ENCODE measurements around the gene GAD1.

GAD1 gene

GRCh38 chr2:170806548-170806947 lies 10.1 kb upstream of the GAD1 start:
- Histone ChIP-seq H4K91ac (ENCODE audit: low read length) (no peak overlapping the region), H2BK5ac (ENCODE audit: low read depth, low read length, poor library complexity, severe bottlenecking) (no peak overlapping the region), H3K4me2 (ENCODE audit: low read length, poor library complexity, severe bottlenecking) (no peak overlapping the region), H3K79me1 (replicated peaks; ENCODE audit: low read length, poor library complexity, severe bottlenecking) (no peaks in the 10 kb centered on the region), H3K18ac (ENCODE audit: low read depth in 1 of 2, low read length in 2 of 2) (no peak overlapping the region), H3K23ac (ENCODE audit: low read length in 2 of 2) (no peak overlapping the region), H3K14ac (ENCODE audit: low read length in 2 of 2) (no peak overlapping the region), H2BK12ac (ENCODE audit: low read length in 2 of 2) (no peak overlapping the region), H3K36me3 (ENCODE audit: control insufficient read depth in 1 of 2, insufficient read depth in 2 of 2, low read depth in 1 of 2, low read length in 2 of 2) (no peaks in the 10 kb centered on the region), H4K8ac (ENCODE audit: low read length) (no peak overlapping the region), H3K27me3 (ENCODE audit: control insufficient read depth in 1 of 2, insufficient read depth in 1 of 2, low read length in 2 of 2) (peaks cover 20 to 21% of the 10 kb centered on the region in 2 experiments), H2BK120ac (ENCODE audit: low read depth, low read length) (no peak overlapping the region), H3K9me3 (ENCODE audit: control insufficient read depth, low read length) (no peaks in the 10 kb centered on the region), H3K27ac (ENCODE audit: low read length, poor library complexity, severe bottlenecking) (no peak overlapping the region), H3K9ac (ENCODE audit: low read length) (no peak overlapping the region), H3K4me1 (ENCODE audit: control insufficient read depth, insufficient read depth, low read depth, low read length) (no peaks in the 10 kb centered on the region), H2BK15ac (ENCODE audit: low read depth, poor library complexity, severe bottlenecking) (no peak overlapping the region), H2AFZ (ENCODE audit: low read depth, low read length) (no peak overlapping the region), H3K4ac (ENCODE audit: low read depth in 1 of 2, low read length in 2 of 2) (no peak overlapping the region), H3K4me3 (ENCODE audit: insufficient read depth in 1 of 2, low read depth in 1 of 2, low read length in 2 of 2) (no peak overlapping the region), H2AK5ac (ENCODE audit: low read length, severe bottlenecking) (no peak overlapping the region)
- DNase-seq: no peak
- 100% methylated on average over 1 of the region's 2 CpGs for WGBS

GRCh38 chr2:170812710-170813600 lies 3.7 kb upstream of the GAD1 start:
- H3K4me2 ChIP-seq (ENCODE audit: low read length, poor library complexity, severe bottlenecking): no peak overlapping the region
- H3K27me3 ChIP-seq (ENCODE audit: control insufficient read depth in 1 of 2, insufficient read depth in 1 of 2, low read length in 2 of 2): peaks cover 51 to 58% of the 10 kb centered on the region in 2 experiments
- no peaks in the 10 kb centered on the region for H3K36me3 ChIP-seq (ENCODE audit: control insufficient read depth in 1 of 2, insufficient read depth in 2 of 2, low read depth in 1 of 2, low read length in 2 of 2)
- no peak overlapping the region for H2AK5ac ChIP-seq (ENCODE audit: low read length, severe bottlenecking)
- H3K9me3 ChIP-seq (ENCODE audit: control insufficient read depth, low read length): no peaks in the 10 kb centered on the region
- H2BK12ac ChIP-seq (ENCODE audit: low read length in 2 of 2): no peak overlapping the region
- H4K8ac ChIP-seq (ENCODE audit: low read length): no peak overlapping the region
- no peak overlapping the region for H4K91ac ChIP-seq (ENCODE audit: low read length)
- no peak overlapping the region for H3K4me3 ChIP-seq (ENCODE audit: insufficient read depth in 1 of 2, low read depth in 1 of 2, low read length in 2 of 2)
- H3K23ac ChIP-seq (ENCODE audit: low read length in 2 of 2): no peak overlapping the region
- H3K4ac ChIP-seq (ENCODE audit: low read depth in 1 of 2, low read length in 2 of 2): no peak overlapping the region
- no peak overlapping the region for H2BK120ac ChIP-seq (ENCODE audit: low read depth, low read length)
- DNase-seq: peak; percentile 80
- no peak overlapping the region for H3K27ac ChIP-seq (ENCODE audit: low read length, poor library complexity, severe bottlenecking)
- H3K14ac ChIP-seq (ENCODE audit: low read length in 2 of 2): no peak overlapping the region
- H3K4me1 ChIP-seq (ENCODE audit: control insufficient read depth, insufficient read depth, low read depth, low read length): peaks cover 22% of the 10 kb centered on the region
- H2BK5ac ChIP-seq (ENCODE audit: low read depth, low read length, poor library complexity, severe bottlenecking): no peak overlapping the region
- H3K18ac ChIP-seq (ENCODE audit: low read depth in 1 of 2, low read length in 2 of 2): no peak overlapping the region
- no peak overlapping the region for H2AFZ ChIP-seq (ENCODE audit: low read depth, low read length)
- no peaks in the 10 kb centered on the region for H3K79me1 ChIP-seq (replicated peaks; ENCODE audit: low read length, poor library complexity, severe bottlenecking)
- H2BK15ac ChIP-seq (ENCODE audit: low read depth, poor library complexity, severe bottlenecking): no peak overlapping the region
- H3K9ac ChIP-seq (ENCODE audit: low read length): no peak overlapping the region
- WGBS: 4% methylated on average over 11 of the region's 14 CpGs

GRCh38 chr2:170813611-170814532 lies 2.8 kb upstream of the GAD1 start:
- Histone ChIP-seq H3K18ac (ENCODE audit: low read depth in 1 of 2, low read length in 2 of 2) (no peak overlapping the region), H2BK15ac (ENCODE audit: low read depth, poor library complexity, severe bottlenecking) (no peak overlapping the region), H3K9ac (ENCODE audit: low read length) (no peak overlapping the region), H4K91ac (ENCODE audit: low read length) (no peak overlapping the region), H3K9me3 (ENCODE audit: control insufficient read depth, low read length) (no peaks in the 10 kb centered on the region), H2BK120ac (ENCODE audit: low read depth, low read length) (no peak overlapping the region), H3K4me2 (ENCODE audit: low read length, poor library complexity, severe bottlenecking) (no peak overlapping the region), H3K27me3 (ENCODE audit: control insufficient read depth in 1 of 2, insufficient read depth in 1 of 2, low read length in 2 of 2) (peaks cover 60 to 64% of the 10 kb centered on the region in 2 experiments), H2BK12ac (ENCODE audit: low read length in 2 of 2) (no peak overlapping the region), H3K36me3 (ENCODE audit: control insufficient read depth in 1 of 2, insufficient read depth in 2 of 2, low read depth in 1 of 2, low read length in 2 of 2) (no peaks in the 10 kb centered on the region), H3K4me1 (ENCODE audit: control insufficient read depth, insufficient read depth, low read depth, low read length) (peaks cover 31% of the 10 kb centered on the region), H3K4ac (ENCODE audit: low read depth in 1 of 2, low read length in 2 of 2) (no peak overlapping the region), H2AFZ (ENCODE audit: low read depth, low read length) (no peak overlapping the region), H3K79me1 (replicated peaks; ENCODE audit: low read length, poor library complexity, severe bottlenecking) (no peaks in the 10 kb centered on the region), H4K8ac (ENCODE audit: low read length) (no peak overlapping the region), H2AK5ac (ENCODE audit: low read length, severe bottlenecking) (no peak overlapping the region), H2BK5ac (ENCODE audit: low read depth, low read length, poor library complexity, severe bottlenecking) (no peak overlapping the region), H3K4me3 (ENCODE audit: insufficient read depth in 1 of 2, low read depth in 1 of 2, low read length in 2 of 2) (peak overlapping the region in 1 of 2 experiments; percentile 60), H3K23ac (ENCODE audit: low read length in 2 of 2) (no peak overlapping the region), H3K14ac (ENCODE audit: low read length in 2 of 2) (no peak overlapping the region), H3K27ac (ENCODE audit: low read length, poor library complexity, severe bottlenecking) (no peak overlapping the region)
- WGBS: 5% methylated on average over 30 of the region's 41 CpGs
- peak; percentile 71 for DNase-seq
